GM12801 (cell line): ENCODE data around the gene SHC3.

Experiments
- TF ChIP-seq, protein P1 (sequence below): IDR thresholded peaks from one replicate; pipeline ENCODE4 v1.5.1; 2011; ENCODE audit warnings: control low read depth; ENCODE audit not compliant: insufficient read length; ENCODE audit errors: extremely low read depth

Gene SHC3

DNA sequence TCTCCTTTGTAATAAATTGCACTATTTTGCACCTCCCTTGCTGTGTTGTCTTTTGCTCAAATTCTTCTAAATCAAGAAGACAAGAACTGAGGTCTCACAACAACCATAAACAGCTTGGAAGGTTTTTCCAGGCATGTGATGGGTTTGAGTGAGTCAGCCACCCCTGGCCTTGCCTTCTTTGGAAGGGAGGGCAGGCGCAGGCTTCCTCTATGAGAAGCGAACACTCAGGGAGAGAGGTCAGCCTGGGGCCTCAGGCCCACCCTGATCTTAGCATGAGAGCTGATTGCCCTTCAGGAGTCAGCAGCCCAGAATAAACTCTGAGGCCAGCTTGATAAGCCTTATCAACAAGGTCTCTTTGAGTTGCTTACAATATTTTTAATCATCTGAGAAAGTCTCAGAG lies 155.7 kb downstream of the SHC3 start:
- TF ChIP-seq, protein P1, sequence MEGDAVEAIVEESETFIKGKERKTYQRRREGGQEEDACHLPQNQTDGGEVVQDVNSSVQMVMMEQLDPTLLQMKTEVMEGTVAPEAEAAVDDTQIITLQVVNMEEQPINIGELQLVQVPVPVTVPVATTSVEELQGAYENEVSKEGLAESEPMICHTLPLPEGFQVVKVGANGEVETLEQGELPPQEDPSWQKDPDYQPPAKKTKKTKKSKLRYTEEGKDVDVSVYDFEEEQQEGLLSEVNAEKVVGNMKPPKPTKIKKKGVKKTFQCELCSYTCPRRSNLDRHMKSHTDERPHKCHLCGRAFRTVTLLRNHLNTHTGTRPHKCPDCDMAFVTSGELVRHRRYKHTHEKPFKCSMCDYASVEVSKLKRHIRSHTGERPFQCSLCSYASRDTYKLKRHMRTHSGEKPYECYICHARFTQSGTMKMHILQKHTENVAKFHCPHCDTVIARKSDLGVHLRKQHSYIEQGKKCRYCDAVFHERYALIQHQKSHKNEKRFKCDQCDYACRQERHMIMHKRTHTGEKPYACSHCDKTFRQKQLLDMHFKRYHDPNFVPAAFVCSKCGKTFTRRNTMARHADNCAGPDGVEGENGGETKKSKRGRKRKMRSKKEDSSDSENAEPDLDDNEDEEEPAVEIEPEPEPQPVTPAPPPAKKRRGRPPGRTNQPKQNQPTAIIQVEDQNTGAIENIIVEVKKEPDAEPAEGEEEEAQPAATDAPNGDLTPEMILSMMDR: no peak

- TF ChIP-seq, protein P1: no peak
Observed at GRCh38 chr9:89022001-89022759, 156.4 kb downstream of the SHC3 start.

DNA sequence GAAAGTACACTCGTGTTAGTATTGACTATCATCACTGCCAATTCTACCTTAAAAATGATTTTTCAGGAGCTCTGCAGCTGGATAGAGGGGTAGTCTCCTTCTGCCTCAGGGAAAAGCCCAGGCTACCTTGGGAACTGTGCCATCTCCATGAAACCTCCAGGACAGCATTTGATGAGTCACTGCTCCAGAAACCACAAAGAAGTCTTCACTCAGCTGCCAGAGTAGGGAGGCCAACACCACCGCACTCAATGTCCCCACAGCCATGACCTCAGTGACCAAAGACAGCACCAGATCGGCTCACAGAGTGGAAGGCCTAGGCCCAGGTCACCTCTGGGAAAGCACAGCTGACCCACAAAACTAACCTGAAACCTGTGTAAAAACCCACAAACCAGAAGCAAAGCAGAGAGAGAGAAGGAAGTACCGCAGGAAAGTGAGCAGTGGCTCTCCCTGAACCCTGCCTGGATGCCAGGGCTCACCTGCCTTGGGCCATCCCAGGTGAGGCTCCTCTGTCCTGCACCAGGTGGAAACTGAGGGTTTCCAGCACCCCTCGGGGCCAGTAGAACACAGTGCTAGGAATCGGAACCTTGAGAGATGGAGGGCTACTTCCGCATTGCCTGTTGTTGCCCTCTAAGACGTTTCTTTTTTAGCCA lies 157.3 kb downstream of the SHC3 start:
- TF ChIP-seq, protein P1: no peak

GRCh38 chr9:89020754-89021153 lies 157.9 kb downstream of the SHC3 start:
- TF ChIP-seq, protein P1: no peak

DNA sequence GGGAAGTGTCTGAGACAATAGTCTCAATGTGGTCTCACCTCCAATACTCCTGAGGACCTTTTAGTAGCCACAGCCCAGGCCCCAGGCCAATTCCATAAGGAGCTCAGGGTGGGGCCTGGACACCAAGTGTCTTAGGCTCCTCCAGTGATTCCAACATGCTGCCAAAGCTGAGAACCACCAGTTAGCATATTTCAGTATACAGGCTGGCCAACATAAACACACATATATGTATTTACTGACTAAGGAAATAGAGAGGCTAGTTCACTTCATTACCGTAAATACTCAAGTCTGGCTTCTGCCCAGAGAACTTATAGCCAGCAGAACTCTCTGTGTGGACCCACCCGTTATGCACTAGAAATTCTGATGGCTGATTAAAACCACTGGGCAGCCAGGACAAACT lies 163.3 kb downstream of the SHC3 start:
- TF ChIP-seq, protein P1: no peak

- TF ChIP-seq, protein P1: no peak
Observed at GRCh38 chr9:89014153-89014552, 164.5 kb downstream of the SHC3 start.

GRCh38 chr9:89013660-89014059 lies 165.0 kb downstream of the SHC3 start:
- TF ChIP-seq, protein P1: no peak
